OCI-M2 (cell line): ENCODE results near the gene FAM124B.

ENCODE experiments used
- DNase-seq: peaks from one replicate; lab custom pipeline; 2025; ENCODE audit not compliant: unreplicated experiment; lab: John Stamatoyannopoulos, UW

The FAM124B gene

DNA sequence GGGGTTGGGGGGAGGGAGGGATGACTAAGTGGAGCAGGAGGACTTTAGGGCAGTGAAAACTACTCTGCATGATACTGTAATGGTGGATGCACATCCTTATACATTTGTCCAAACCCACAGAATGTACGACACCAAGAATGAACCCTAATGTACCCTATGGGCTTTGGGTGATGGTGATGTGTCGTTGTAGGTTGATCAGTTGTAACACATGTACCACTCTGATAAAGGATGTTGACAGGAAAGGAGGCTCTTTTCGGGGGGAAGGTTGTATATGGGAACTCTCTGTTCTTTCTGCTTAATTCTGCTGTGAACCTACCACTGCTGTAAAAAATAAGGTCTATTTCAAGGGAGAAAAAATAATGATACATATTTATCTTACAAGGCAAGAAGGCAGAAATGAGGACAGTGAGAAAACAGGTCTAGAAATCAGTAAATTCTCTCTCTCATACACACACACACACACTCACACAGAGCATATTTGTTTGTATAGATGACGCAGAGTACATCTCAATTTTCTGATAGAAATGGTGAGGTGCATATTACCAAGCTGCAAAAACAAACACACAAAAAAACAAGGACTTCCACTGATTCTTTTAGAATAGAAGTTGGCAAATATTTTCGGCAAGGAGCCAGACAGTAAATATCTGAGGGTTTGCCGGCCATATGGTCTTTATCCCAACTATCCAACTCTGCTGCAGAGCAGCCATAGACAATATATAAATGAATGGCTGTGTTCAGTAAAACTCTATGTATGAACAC lies 20.2 kb downstream of the FAM124B start:
- DNase-seq, result no peak

DNA sequence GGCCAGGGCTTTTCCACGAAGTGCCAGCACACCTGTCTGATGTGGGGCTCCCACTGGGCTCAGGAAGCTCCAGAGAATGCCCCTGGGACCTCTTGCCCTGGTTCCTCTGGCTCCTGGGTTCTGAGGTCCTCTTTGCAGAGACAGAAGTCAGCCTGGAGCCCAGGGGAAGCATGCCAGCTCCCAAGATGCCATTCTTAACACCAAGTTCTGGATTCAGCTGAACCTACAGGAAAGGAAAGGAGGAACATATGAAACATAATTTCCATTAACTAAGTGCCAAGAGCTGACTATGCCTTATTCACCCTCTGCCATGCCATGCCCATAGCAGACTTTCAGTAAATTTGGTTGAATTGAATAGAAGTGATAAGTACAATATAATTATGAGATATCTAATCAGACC lies 21.9 kb downstream of the FAM124B start:
- no peak for DNase-seq

DNA sequence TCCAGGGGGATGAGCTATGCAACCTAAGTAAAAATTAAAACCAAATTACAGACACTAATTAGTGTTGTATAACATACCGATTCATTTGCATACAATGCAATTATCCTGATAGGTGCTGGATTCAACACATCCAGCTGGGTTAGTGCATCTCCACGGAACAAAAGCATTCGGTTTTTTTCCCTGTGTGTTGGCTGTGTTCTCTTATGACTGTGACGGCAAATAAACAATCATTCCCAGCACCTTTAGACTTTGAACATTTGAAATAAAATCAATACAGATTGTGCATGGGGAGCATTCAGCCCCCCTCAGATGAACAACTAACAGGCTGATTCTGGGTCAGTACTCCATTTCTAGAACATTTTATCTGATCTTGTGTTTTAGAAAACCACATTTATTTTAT lies 22.7 kb downstream of the FAM124B start:
- no peak for DNase-seq

DNA sequence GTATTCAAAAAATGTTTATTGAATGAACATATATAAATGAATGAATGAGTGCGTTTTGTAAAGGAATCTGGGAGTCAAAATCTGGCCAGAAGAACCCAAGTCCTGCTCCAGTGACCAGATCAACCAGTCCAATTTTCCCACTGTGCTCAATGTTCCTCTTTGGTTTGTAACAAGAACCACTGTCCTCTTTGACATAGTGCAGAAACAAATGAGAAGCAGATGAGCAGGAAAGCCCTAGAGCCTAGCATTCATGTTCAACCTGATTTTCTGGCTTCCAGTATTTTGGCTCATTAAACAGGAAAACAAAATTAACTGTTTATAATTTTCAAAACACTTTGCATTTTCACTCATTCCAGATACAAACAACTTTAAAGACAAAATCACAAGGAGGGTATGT lies 23.2 kb downstream of the FAM124B start:
- DNase-seq, result no peak

DNA sequence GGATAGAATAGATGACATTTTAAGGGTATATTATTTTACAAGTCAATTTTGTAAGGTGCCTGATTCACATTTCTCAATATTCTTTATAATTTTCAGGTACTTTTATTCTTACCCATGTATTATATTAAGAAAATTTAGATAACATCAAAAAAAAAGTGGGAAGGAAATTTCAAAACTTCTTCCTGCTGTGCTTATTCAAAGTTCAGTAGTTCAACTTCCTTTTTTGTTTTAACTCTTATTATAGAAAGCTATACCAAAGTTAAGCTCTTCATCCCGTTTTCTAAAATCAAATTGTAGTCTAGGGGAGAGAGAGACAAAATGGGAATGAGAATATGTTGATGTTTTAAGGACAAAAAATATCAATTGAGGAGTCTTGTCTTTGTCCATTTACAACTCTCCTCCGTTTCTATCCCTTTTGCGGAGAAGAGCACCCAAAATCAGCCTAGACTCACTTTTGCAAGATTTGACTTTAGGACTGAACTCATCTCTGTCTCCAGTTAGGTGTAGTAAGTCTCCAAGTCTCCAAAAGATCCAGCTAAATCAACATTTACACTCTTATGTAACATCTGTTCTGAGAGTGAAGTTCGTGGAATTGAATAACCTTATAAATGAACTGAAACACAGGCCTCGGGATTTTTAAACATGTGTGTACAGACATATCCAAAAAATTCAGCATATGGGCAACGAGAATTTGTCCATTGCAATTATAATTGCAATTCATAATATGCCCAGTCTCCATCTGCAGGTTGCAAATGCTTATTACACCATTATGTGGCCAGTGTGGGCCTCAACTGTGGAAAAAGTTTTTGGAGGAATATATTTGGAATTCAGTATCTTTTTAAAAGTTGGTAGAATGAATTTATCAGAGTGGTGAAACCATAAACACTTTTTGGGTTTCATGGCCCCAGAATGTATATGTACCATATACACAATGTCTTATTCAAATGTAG lies 23.9 kb downstream of the FAM124B start:
- no peak for DNase-seq

DNA sequence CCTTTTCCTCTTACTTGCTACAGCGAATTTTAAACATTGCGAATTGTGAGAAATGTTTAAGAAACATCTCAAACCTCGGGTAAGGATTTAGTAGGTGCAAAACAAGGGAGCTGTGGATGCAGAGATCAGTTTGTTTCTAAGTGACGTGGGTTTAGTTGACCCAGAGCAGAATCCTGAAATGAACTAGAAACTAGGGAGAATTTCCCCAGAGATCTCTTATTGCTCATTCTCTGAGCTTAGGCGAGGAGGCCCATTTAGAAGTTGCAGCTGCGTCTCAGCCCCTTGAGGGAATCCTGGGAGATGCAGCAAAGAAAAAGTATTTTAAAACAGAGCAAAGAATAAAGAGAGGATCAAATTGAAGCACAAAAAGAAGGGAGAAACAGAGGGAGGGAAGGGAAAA lies 29.3 kb downstream of the FAM124B start:
- DNase-seq, result no peak

DNA sequence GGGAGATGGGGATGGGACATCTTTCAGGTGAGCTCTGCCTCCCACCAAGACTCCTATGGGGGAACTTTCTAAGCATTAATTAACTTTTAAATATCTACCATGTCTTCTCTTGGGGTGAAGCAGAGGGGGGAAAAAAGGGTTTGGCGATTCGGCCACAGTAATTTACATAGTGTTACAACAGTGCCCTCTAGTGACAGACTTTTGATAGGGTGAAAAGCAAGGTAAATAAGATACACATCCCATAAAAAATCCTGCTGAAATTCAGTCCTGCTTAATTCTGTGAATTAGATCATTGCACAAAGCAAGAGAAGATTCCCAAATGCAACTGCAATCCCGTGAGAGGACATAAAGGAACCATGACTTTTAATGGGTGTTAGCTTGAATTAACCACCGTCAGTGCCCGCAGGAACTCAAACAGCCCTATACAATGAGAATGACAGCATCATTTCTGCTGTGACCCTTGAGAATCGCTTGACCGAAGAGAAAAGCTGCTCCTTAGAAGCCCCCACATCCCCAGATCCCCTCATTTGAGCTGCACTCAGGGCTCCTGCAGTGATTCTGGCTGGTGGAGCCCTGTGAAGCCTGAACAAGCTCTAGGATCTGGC lies 32.8 kb downstream of the FAM124B start:
- DNase-seq, result no peak

DNA sequence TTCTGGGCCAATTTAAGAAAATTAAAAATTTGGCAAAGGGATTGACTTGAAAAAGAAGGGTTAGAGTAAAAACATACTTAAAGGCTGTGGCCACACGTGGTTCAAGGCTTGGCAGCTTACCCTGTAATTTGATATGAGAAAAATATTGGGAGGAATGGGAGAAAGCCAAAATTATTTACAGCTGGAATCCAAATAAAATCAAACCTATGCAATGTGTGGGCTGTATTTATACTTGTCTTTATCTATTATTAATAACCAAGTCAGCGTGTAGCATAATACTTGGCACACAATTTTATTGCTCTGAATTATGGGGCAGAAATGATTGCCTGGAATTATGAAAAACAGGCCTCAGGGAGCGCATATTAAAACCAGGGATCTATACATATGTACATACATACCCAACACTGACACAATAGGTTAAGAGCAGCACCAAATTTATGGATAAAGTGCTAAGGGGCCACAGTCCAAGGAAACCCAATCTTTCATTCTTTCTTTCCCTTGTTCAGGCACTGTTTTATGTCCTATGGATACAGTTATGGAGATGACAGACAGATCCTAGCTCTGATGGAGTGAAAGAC lies 35.6 kb downstream of the FAM124B start:
- no peak for DNase-seq

DNA sequence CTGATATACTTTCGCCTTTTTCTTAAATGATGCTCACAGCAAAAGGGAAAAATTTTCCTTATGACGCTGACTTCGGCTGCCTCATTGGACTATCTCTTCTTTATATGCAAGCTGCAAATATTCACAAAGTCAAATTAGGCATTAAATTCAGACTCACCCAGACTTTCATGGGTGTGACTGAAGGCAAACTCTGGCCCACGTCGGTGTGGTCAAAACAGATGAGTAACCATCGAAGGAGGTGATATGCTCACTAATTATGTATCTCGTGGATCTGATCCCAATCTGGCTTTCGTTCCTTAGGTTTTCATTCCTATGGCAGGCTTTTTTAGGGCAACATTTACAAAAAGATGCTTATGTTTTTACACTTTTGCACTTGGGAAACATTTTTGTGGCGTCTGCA lies 36.6 kb downstream of the FAM124B start:
- DNase-seq, result no peak

DNA sequence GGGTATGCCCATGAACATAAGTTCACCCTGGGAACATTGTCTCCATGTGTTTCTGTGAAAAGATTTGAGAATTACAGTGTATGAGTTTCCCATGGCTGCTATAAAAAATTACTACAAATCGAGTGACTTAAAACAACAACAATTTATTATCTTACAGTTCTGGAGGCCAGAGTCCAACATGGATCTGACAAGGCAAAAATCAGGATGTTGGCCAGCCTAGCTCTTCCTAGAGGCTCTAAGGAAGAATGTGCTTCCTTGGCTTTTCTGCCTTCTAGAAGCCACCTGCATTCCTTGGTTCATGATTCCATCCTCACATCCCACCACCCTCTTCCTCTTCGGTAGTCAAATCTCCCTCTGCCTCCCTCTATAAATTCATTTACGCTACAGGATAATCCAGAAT lies 38.6 kb downstream of the FAM124B start:
- no peak for DNase-seq

DNA sequence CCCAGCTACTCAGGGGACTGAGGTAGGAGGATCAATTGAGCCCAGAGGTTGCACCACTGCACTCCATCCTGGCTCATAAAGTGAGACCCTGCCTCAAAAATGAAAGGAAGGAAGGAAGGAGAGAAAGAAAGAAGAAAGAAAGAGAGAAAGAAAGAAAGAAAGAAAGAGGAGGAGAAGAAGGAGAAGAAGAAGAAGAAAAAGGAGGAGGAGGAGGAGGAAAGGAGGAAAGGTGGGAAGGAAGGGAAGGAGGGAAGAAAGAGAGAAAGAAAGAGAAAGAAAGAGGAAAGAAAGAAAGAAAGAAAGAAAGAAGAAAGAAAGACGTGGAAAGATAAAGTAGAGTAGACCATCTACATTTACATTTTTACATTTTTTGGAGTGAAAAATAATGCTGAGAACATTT lies 39.8 kb downstream of the FAM124B start:
- no peak for DNase-seq

DNA sequence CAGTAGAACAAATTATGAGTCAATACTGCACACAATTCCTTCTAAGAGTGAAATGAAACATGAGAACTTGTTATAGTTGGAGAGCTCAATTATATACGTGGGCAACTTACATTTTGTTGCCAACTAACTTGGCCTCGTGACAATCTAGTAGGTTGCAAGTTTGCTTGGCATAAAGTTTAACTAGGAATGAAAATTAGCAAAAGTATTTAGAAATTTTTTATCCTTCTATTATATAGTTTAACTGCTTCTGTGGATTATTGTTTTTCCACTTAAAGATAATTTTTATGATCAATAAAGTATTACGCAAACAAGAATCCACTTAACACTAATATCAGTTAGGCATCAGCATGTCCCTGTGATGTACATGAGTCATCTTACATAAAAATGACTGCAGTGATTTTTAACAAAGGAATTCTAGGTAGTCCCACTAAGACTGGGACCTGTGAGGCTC lies 41.1 kb downstream of the FAM124B start:
- no peak for DNase-seq

DNA sequence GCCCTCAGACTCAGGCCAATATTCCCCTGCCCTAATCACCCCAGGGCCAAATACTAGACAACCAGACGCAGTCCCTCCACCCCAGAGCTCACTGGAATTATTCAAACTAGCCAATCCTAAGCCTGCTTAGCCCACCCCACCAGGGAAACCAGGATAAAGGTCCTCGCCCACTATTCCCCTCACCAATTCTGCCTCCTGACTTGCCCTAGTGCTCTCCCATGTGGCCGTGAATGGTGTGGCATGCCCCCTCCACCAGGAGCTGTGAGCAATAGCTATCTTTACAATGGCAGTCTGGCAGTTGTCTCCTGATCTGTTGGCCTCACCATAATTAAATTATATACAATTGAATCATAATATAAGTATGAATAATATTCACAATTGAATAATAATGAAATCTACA lies 42.3 kb downstream of the FAM124B start:
- DNase-seq, result no peak

DNA sequence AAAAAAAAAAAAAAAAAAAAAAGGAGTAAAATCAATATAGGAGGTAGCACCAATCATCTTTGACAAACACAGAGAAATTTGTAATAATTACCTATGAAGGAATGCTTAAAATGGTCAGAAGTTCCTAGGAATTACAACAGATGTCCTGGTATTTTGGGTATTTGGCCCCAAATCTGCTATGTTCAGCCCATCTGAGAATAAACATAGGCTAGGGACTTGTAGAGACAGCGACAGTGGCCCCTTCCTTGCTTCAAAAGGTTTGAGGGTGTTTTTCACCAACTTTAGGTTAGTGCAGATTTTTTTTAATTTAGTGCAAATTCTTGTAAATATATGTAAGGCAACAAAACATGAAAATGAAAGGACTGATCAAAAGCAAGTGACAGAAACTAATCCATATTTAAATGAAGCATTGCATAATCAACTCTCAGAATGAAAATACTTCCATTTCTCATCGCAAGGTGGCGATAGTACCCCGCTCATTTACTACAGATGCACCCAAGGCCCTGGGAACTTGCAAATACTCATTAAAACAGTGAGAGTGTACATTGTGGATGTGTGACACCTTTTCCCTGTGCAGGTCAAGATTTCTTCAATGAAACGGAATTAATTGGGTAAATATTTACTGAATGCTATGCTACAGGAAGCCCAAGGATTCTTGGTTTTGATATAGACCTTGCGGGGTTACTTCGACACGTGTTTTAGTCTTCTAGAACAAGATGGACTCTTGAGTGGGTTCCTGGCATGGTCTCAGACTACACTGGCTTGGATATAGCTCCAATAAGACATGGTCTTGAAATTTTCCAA lies 44.6 kb downstream of the FAM124B start:
- DNase-seq, result peak; percentile 18

DNA sequence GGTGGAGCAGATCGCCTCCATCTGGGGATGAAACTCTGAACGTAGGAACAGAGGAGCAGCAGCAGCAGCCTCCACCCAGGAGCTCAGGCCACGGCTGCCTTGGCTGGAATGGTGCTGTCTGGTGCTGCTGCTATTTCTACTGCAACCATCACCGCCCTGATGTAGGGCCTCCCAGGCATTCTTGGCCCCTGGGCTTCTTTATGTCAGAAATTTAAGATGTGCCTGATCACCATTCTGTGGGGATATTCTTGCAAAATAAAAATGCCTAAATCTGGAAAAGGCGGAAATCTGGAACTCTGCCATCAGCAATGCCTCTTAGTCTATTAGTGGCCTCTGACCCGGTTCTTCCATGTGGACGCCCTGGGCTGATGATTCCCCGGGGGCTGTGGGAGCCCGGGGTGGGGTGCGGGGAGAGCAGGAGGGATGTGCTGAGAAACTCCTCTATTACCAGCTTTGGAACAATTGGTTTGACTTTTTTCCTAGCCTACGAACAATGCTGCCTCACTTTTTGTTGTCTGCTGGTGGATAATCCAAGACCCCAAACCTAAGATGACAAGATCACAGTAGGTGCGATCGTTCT lies 47.2 kb downstream of the FAM124B start:
- DNase-seq, result no peak

DNA sequence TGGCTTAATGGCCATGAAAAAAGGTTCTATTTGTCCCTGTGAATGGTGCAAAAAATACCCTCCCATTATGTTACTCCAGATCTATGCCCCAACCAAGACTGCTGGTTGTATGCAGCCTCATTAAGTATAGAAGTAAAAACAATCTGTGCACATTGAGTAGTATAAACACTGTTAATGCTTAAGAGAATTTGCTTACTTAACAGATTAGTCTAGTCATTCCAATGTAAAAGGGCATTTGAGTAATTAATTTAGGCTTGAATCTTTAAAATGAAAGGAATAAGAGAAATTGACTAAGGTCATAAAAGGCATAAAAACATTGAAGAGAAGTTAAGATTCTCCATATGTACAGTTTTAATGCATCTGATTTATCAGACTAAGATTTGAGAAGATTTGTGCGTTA lies 51.2 kb downstream of the FAM124B start:
- no peak for DNase-seq

DNA sequence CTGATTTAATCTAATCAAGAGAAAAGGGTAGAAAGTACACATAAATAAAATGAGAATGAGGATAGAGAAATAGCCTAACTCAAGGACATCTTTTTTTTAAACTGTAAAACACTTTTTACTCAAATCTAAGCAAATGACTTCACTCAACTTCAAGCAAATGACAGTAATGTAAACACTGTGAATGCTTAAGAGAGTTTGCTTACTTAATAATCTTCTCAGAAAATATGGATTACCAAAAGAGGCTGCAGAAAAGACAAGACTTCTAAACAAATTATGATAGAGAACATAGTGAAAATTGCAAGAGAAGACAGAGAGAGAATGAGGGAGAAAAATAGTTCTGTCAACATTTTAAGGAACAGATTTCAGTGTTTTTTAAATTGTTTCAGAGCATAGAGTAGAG lies 52.5 kb downstream of the FAM124B start:
- no peak for DNase-seq

DNA sequence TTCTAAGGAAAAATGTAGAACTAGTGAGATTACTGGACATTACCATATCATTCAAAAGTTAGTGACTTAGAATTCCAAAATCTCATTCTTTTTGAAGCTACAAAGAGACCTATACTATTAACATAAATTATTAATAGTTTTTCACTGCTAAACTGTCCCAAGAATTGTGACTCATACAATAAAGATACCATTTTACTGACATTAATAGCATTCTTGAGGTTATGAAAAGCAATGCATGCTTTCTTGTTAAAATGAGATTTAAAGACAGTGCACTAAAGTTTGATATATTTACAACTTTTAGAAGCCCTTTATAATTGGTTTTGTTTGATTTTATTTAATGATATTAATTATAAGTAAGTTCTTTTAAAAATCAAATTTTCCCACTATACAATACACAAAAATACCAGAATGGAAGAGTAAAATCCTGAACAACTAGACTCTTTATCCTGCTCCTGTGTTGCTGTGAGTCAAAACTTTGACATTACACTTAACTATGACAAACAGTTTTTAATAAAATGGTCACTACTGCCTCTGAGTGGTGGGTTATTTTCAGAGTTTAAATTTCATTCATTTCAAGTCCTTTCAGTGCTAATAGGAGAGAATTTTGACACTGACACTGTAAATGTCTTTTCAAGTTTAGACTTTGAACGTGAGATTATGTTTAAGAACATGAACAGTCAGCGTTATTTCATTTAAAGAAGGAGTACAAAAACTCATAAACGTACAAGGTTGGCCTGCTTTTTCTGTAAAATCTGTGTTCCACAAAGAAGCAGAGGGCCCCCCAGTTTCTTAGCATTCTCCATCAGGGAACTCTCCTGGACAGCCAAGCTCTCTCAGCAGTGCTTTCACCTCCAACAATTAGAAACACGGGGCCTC lies 54.5 kb downstream of the FAM124B start:
- no peak for DNase-seq

DNA sequence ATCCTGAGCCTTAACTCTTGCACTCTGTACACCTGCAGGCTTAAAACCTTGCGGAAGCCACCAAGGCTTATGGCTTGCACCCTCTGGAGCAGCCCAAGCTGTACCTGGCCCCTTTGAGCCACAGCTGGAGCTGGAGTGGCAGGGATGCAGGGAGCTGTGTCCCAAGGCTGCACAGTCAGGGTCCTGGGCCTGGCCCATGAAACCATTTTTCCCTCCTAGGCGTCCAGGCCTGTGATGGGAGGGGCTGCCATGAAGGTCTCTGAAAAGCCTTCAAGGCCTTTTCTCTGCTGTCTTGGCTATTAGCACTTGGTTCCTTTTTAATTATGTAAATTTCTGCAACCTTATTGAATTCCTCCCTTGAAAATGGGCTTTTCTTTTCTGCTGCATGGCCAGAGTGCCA lies 56.4 kb downstream of the FAM124B start:
- no peak for DNase-seq
